Gastroesophageal sphincter (tissue), 3 donors: ENCODE results near the gene CCDC197.

ENCODE experiments used
- CTCF ChIP-seq, 4 experiments: fragments of 200-600 bp in 2 of 4; fragments of 450-650 bp in 2 of 4; sonication (generic) in 1 of 4; IDR thresholded peaks; one replicate each; pipeline ENCODE4 v1.5.1; 2017 to 2019; ENCODE audit warnings: antibody characterized with exemption in 4 of 4, mild to moderate bottlenecking in 2 of 4, moderate library complexity in 2 of 4
- POLR2AphosphoS5 ChIP-seq: sonication (generic); formaldehyde crosslinking; IDR thresholded peaks from one replicate; pipeline ENCODE4 v1.6.1; 2017; ENCODE audit warnings: antibody characterized with exemption

GRCh38 chr14:94019329-94019728 lies 22.2 kb downstream of the CCDC197 start:
- TF ChIP-seq CTCF (IDR thresholded peaks at IDR 0.05) (no peak), POLR2AphosphoS5 (no peak)
